ENCODE results near the gene TSPAN1. TPM values are rescaled to one million over a fixed set of nuclear protein-coding genes. Genes with fewer than 3 reads are reported as not detected.

Gene TSPAN1
- total and polyA plus RNA-seq, 10 of the 15 experiments (the other 5 are each of a cell fraction or from before 2014, with no cell fraction given): 0.08 to 0.29 (median 0.23) TPM; not detected in 5

DNA sequence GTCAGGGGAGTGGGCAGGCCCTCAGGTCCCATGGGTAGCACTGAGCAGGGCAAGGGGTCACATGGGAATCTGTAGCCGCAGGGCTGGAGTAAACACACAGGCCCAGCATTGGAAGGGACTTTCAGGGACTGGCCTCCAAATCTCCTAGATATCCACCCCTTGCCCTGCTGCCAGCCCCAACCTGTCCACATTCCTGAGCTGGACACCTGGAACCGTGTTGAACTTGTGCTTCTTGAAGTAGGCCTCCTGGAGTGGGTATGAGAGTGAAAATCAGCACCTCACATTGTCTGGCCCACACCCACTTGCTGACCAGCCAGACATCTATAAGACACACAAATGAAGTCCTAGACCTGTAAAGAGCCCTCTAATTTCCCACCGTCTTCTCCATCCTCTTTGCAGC, 15.7 kb downstream of the TSPAN1 start (continued):
- TF ChIP-seq SMC3 (IDR thresholded peaks at IDR 0.05; ENCODE audit: borderline replicate concordance, low read length) (no peak), SMAD5 (IDR thresholded peaks at IDR 0.05; ENCODE audit: low read depth) (no peak), SREBF1 (IDR thresholded peaks at IDR 0.05; ENCODE audit: low read length) (no peak), JUNB (IDR thresholded peaks at IDR 0.05) (no peak), BCL11A (IDR thresholded peaks at IDR 0.05; ENCODE audit: low read depth, low read length) (no peak), HCFC1 (IDR thresholded peaks at IDR 0.05; ENCODE audit: low read length) (no peak), RBBP5 (conservative IDR thresholded peaks at IDR 0.05) (no peak), BACH1 (IDR thresholded peaks at IDR 0.05; ENCODE audit: borderline replicate concordance) (no peak), SIN3A (IDR thresholded peaks at IDR 0.05; ENCODE audit: low read depth, low read length) (no peak), NFXL1 (IDR thresholded peaks at IDR 0.05; ENCODE audit: borderline replicate concordance) (no peak), KAT2A (conservative IDR thresholded peaks at IDR 0.05; ENCODE audit: control insufficient read depth, low read depth, low read length) (no peak), YBX1 (IDR thresholded peaks at IDR 0.05) (no peak), CBFB (IDR thresholded peaks at IDR 0.05; ENCODE audit: low read depth) (no peak), RELA (IDR thresholded peaks at IDR 0.05; ENCODE audit: borderline replicate concordance, partially characterized antibody) (no peak)
- TF ChIP-seq, protein P1, sequence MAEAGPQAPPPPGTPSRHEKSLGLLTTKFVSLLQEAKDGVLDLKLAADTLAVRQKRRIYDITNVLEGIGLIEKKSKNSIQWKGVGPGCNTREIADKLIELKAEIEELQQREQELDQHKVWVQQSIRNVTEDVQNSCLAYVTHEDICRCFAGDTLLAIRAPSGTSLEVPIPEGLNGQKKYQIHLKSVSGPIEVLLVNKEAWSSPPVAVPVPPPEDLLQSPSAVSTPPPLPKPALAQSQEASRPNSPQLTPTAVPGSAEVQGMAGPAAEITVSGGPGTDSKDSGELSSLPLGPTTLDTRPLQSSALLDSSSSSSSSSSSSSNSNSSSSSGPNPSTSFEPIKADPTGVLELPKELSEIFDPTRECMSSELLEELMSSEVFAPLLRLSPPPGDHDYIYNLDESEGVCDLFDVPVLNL (IDR thresholded peaks at IDR 0.05; ENCODE audit: low read depth, low read length): no peak
- TF ChIP-seq, protein P2, sequence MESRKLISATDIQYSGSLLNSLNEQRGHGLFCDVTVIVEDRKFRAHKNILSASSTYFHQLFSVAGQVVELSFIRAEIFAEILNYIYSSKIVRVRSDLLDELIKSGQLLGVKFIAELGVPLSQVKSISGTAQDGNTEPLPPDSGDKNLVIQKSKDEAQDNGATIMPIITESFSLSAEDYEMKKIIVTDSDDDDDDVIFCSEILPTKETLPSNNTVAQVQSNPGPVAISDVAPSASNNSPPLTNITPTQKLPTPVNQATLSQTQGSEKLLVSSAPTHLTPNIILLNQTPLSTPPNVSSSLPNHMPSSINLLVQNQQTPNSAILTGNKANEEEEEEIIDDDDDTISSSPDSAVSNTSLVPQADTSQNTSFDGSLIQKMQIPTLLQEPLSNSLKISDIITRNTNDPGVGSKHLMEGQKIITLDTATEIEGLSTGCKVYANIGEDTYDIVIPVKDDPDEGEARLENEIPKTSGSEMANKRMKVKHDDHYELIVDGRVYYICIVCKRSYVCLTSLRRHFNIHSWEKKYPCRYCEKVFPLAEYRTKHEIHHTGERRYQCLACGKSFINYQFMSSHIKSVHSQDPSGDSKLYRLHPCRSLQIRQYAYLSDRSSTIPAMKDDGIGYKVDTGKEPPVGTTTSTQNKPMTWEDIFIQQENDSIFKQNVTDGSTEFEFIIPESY (IDR thresholded peaks at IDR 0.05): no peak
